HG02759 (cell line): ENCODE results near the gene FZD1.
"Not testable (repeated sequence)": the region's sequence is repeated elsewhere in the genome, so short reads cannot be mapped to it uniquely, and the experiment has no call there.

Experiments used
- ATAC-seq: cut with Tn5 transposase; IDR thresholded peaks from one replicate; pipeline ENCODE4 v1.9.1; 2021; ENCODE audit warnings: mild to moderate bottlenecking, moderate library complexity; ENCODE audit not compliant: unreplicated experiment

The FZD1 gene

DNA sequence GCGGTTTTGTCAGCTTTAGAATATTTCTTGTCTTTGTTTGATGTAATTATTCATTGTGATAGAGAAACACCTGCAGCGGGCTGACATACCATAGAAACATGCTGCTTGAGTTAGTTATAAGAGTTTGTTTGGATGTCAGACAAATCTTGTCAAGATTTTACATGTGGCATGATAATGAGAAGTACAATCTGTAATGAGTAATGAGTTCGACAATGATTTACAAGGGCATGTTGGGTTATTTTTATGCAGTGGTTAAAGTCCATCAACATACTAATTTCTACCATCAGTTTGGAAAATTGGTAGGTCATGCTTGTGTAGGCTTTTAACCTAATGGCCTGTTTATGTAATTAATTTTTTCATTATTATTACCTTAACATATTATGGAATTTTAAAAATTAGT lies 31.3 kb downstream of the FZD1 start:
- ATAC-seq, result no peak

DNA sequence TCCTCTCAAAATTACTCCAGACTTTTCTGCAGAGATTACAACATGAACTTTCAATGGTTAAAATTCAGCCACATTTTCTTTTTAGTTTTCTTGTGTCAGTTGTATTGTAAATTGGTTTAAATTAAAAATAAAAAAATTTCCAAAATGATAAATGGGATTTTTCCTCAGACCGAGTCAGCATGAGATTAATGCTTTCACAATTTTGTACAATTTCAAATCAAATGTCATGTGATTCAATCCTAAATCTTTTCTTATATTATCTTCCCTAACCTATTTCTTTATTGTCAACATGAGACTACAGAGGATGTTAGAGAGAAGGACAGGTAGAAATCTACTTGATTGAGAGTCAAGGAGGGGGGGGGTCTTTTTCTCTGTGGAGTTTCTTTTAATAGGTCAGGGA lies 33.7 kb downstream of the FZD1 start:
- ATAC-seq, result no peak

DNA sequence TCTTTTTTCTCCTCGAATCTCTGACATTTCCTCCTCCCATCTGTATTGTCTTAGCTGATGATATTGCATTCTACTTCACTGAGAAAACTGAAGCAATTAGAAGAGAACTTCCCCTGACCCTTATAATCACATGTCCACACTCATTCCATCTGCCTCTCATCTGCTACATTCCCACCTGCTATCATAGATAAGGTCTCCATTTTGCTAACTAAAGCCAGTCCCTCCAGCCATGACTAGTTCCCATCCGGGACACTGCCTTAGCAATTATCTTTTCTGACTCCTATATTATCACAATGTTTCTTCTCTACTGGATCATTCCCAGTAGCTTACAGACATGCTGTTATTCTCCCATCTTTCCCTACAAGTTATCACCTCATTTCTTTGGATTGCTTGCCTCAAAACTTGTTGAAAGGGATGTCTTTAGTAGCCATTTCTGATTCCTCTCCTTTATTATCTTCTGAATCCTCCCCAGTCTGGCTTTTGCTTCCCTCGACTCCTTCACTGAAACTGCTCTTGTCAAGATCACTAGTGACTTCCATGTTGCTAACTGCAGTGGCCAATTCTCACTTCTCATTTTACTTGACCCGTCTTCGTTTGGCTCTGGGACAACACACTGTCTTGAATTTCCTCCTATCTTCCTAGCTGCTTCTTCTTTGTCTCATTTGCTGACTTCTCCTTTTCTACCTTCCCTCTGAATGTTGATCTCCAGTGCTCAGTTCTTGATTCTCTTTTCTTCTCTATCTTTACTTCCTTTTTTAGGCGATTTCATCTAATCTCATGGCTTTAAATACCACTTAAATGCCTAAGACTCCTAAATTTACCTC lies 35.9 kb downstream of the FZD1 start:
- no peak for ATAC-seq

DNA sequence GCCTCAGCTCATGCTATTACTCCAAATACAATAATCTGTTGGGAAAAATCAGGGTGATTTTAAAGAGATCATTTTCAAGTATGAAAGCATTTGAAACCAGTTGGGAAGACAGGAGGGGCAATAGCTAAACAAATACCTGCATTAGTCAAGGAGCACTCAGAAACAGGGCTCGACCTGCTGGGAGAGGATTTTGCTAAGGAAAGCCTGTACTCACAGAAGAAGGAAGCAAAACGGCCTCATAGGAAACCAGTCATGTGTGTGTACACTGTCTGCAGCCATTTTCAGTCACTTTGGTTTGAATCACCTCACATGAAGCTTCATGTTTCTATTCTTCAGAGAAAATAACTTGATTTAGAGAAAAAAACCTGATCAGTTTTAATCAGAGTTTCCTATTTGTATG lies 38.6 kb downstream of the FZD1 start:
- no peak for ATAC-seq

GRCh38 chr7:91306266-91306665 lies 42.0 kb downstream of the FZD1 start:
- ATAC-seq, result no peak

GRCh38 chr7:91307467-91307866 lies 43.2 kb downstream of the FZD1 start:
- ATAC-seq, result no peak

- ATAC-seq, result not testable (repeated sequence)
Observed at GRCh38 chr7:91308191-91308590, 44.0 kb downstream of the FZD1 start.

DNA sequence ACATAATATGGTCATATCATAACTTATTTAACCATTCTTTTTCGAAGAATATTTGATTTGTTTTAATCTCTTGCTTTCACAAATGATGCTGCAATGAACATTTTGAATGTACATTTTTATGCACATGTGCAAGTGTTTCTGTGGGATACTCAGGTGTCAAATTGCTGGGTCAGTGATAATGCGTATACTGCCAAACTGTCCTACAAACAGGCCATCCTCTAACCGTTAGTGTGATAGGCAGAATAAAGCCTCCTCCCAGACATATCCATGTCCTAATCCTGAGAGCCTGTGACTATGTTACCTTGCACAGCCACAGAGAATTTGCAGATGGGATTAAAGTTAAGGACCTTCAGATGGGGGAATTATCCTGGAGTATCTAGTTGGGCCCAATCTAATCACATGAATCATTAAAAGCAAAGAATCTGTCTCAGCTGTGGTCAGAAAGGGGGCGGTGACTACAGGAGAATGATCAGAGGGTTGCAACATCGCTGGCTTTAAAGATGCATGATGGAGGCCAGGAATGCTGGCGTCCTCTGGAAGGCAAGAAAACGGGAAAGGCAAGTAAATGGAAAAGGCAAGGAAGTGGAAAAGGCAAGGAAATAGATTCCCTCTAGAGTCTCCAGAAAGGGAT lies 46.7 kb downstream of the FZD1 start:
- ATAC-seq, result no peak

DNA sequence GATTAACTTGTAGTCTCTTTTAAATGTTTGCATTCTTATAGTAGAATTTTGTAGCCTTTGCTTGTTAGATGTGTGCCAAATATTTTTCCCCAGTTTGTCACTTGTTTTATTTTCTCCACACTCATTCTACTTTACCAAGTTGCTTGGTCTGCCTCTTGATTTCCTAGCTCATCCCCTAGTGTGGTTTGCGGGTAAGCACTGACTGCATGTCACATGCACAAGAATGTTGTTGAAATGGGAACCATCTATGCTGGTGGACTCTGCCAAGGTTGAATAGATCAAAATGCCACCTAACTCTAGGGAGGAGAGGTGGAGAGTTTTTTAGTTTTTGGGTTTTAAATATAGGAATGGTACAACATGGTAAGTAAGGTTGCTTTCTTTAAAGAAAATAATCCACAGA lies 47.6 kb downstream of the FZD1 start:
- ATAC-seq, result no peak

DNA sequence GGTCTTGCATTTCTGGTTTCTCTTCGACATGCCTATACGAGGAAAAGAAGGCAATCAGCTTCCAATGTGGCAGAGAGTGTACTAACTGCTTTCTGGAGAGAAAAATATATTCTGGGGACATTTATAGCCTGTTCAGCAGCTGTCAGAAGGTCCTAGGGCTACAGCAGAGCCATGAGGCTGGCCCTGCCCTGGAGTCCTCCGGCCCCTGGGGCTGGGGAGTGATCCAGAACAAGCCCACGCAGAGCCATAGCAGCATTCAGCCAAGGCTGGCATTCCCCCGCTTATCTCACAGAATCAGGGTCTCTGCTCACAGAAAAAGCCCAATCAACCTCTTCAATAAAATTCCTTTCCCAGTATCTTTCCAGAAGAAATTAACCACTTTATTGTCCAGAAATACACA lies 48.9 kb downstream of the FZD1 start:
- no peak for ATAC-seq

DNA sequence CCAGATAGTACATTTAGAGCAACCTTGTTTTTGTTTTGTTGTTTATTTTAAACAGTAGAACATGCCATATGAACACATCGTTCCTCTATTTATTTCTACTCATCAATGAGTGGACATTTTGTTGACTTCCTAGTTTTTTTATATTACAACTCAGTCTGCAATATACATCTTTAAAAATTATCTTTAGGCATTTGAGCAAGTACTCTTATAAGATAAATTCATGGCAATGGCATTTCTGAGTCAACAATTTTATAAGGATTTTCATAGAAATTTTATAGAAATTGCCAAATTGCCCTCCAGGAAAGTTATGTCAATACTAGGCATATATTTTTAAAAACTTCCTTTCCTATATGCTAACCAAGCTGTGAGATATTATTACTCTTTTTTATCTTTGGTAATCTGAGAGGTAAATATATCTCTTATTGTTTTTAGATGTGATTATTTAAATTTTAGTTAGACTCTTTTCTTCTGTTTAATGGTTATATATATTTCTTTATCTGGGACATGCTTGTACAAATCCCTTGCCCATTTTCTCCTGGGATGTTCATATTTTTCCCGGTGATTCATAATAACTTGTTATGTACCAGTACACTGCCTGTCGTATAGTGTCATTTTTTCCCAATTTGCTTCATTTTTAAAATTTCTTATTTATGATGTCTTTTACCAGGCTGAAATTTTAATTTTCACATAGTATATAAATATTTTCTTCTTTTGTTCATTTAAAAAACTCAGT lies 50.5 kb downstream of the FZD1 start:
- ATAC-seq, result no peak

GRCh38 chr7:91316426-91316825 lies 52.2 kb downstream of the FZD1 start:
- no peak for ATAC-seq

DNA sequence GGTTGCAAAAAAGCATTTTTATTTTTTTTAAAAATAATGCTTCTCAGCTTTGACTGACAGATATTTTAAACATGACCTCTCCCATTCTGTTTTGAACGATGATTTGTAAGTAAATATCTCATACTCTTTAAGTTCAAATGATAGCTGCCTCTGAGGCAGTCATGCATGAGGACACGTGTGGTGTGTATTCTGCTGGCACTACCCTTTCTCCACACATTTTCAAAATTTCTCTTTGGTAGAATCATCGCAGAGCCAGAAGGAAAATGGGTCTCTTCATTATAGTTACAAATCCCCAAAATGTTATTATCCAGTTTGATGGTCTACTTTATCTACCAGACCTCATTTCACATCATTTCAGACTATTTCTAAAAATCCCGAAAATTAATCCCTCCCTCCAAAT lies 55.1 kb downstream of the FZD1 start:
- no peak for ATAC-seq

DNA sequence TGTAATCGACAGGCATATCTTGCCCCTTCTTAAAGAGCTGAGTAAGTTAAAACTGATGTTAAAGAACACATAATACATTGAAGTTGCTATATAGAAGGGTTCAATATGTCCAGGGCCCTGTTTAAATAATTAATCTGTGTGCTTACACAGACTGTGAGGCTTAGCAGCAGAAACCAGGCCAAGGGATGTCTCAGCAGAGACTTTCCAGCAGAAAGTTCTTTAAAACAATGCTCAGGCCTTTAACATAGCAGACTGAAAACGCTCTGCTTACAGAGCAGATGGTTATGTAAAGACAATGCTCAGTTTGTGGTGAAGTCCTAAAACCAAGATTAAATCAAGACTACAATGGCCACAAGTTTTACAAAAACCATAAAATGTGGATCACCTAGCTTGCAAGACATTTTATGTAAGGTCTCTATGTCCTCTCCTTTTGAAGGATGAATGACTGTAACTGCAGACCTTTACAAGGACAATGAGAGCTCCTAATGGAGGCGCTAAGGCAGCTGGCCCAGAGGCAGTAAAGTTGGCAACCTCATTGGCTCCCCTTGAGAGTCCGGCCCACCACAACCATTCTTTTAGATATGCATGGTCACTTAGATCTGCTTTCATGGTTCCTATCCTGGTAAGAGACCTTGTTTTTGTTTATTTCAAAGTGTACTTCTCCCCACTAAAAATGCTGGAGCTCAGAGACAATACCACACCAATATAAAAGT lies 56.3 kb downstream of the FZD1 start:
- no peak for ATAC-seq
